SK-N-SH treated with all-trans-retinoic acid at 6 μM for 48 hours (cell line): ENCODE data around the gene DSCAM.

Experiments used
- ATAC-seq: fragments of 200-7000 bp; cut with Tn5 transposase; 3 replicates; pipeline ENCODE4 v1.9.1; 2020; ENCODE audit warnings: mild to moderate bottlenecking, moderate library complexity
- ARNTL ChIP-seq: fragments of 450-650 bp; formaldehyde crosslinking; IDR thresholded peaks from 2 replicates; pipeline ENCODE4 v1.5.0; 2020; ENCODE audit warnings: low read depth, mild to moderate bottlenecking, moderate library complexity, borderline replicate concordance
- BACH2 ChIP-seq: fragments of 250-450 bp; sonication (Bioruptor Pico); IDR thresholded peaks from 2 replicates; pipeline ENCODE4 v1.9.0; 2021; ENCODE audit warnings: mild to moderate bottlenecking, borderline replicate concordance
- CREB5 ChIP-seq: fragments of 250-450 bp; sonication (Bioruptor Pico); IDR thresholded peaks from 2 replicates; pipeline ENCODE4 v1.5.1; 2020; ENCODE audit warnings: low read depth, mild to moderate bottlenecking, moderate library complexity
- CSDC2 ChIP-seq: fragments of 250-450 bp; sonication (Bioruptor Pico); IDR thresholded peaks from 2 replicates; pipeline ENCODE4 v1.5.0; 2020; ENCODE audit warnings: mild to moderate bottlenecking, moderate library complexity
- ESRRG ChIP-seq: fragments of 250-450 bp; sonication (Bioruptor Pico); IDR thresholded peaks from 2 replicates; pipeline ENCODE4 v1.6.1; 2021; ENCODE audit warnings: mild to moderate bottlenecking
- GLIS3 ChIP-seq: fragments of 250-450 bp; sonication (Bioruptor Pico); IDR thresholded peaks from 2 replicates; pipeline ENCODE4 v1.5.0; 2020; ENCODE audit warnings: mild to moderate bottlenecking, moderate library complexity
- OSR1 ChIP-seq: fragments of 250-450 bp; sonication (Bioruptor Pico); IDR thresholded peaks from 2 replicates; pipeline ENCODE4 v1.8.0; 2022; ENCODE audit warnings: moderate library complexity, mild to moderate bottlenecking, inconsistent platforms
- PATZ1 ChIP-seq: fragments of 250-450 bp; sonication (Bioruptor Pico); IDR thresholded peaks from 2 replicates; pipeline ENCODE4 v1.8.0; 2020; ENCODE audit warnings: mild to moderate bottlenecking, moderate library complexity, borderline replicate concordance
- POU6F1 ChIP-seq: fragments of 250-450 bp; sonication (Bioruptor Pico); IDR thresholded peaks from 2 replicates; pipeline ENCODE4 v1.8.0; 2021; ENCODE audit warnings: low read depth, mild to moderate bottlenecking, moderate library complexity, borderline replicate concordance
- PPARA ChIP-seq: fragments of 250-450 bp; sonication (Bioruptor Pico); IDR thresholded peaks from 2 replicates; pipeline ENCODE4 v1.5.0; 2020; ENCODE audit warnings: mild to moderate bottlenecking, borderline replicate concordance
- RARB ChIP-seq: fragments of 250-450 bp; sonication (Bioruptor Pico); IDR thresholded peaks from 2 replicates; pipeline ENCODE4 v1.8.0; 2021; ENCODE audit warnings: mild to moderate bottlenecking, moderate library complexity
- TCF4 ChIP-seq: fragments of 250-450 bp; sonication (Bioruptor Pico); IDR thresholded peaks from 2 replicates; pipeline ENCODE4 v1.8.0; 2021; ENCODE audit warnings: mild to moderate bottlenecking, moderate library complexity, borderline replicate concordance
- TSHZ2 ChIP-seq: fragments of 250-450 bp; sonication (Bioruptor Pico); IDR thresholded peaks from 2 replicates; pipeline ENCODE4 v1.5.0; 2020; ENCODE audit warnings: mild to moderate bottlenecking, moderate library complexity
- ZC3H10 ChIP-seq: fragments of 250-450 bp; sonication (Bioruptor Pico); IDR thresholded peaks from 2 replicates; pipeline ENCODE4 v1.5.1; 2021; ENCODE audit warnings: mild to moderate bottlenecking, moderate library complexity
- ZFP3 ChIP-seq: fragments of 250-450 bp; sonication (Bioruptor Pico); IDR thresholded peaks from 2 replicates; pipeline ENCODE4 v1.5.0; 2020; ENCODE audit warnings: mild to moderate bottlenecking, moderate library complexity
- ZFP30 ChIP-seq: fragments of 450-650 bp; formaldehyde crosslinking; IDR thresholded peaks from 2 replicates; pipeline ENCODE4 v1.5.0; 2022; ENCODE audit warnings: mild to moderate bottlenecking, moderate library complexity
- ZNF565 ChIP-seq: fragments of 450-650 bp; formaldehyde crosslinking; conservative IDR thresholded peaks from 2 replicates; pipeline ENCODE4 v1.5.0; 2020; ENCODE audit warnings: low read depth, mild to moderate bottlenecking, moderate library complexity
- ZNF70 ChIP-seq: fragments of 450-650 bp; formaldehyde crosslinking; IDR thresholded peaks from 2 replicates; pipeline ENCODE4 v1.5.0; 2020; ENCODE audit warnings: mild to moderate bottlenecking, moderate library complexity

The DSCAM gene

GRCh38 chr21:39976800-39977199 is 870.2 kb downstream of the DSCAM start (continued):
- TF ChIP-seq PATZ1 (CRISPR knock-in tag): no peak
- TF ChIP-seq TSHZ2 (CRISPR knock-in tag): no peak
- TF ChIP-seq ZNF565 (CRISPR knock-in tag): no peak
- TF ChIP-seq CSDC2 (CRISPR knock-in tag): no peak
- TF ChIP-seq ZC3H10 (CRISPR knock-in tag): no peak

GRCh38 chr21:39972976-39973770 is 873.8 kb downstream of the DSCAM start:
- TF ChIP-seq ARNTL (CRISPR knock-in tag): no peak
- TF ChIP-seq TSHZ2 (CRISPR knock-in tag): no peak
- TF ChIP-seq ZNF70 (CRISPR knock-in tag): no peak
- ATAC-seq: no peak

GRCh38 chr21:39972471-39972870 is 874.5 kb downstream of the DSCAM start:
- no peak for ATAC-seq
- no peak for TF ChIP-seq ZC3H10 (CRISPR knock-in tag)
- TF ChIP-seq POU6F1 (CRISPR knock-in tag): no peak
- no peak for TF ChIP-seq BACH2
- TF ChIP-seq ZFP3 (CRISPR knock-in tag): no peak
- TF ChIP-seq TCF4 (CRISPR knock-in tag): no peak
- TF ChIP-seq PATZ1 (CRISPR knock-in tag): no peak

- ATAC-seq: no peak
- TF ChIP-seq PPARA (CRISPR knock-in tag) (no peak), ZFP3 (CRISPR knock-in tag) (no peak), PATZ1 (CRISPR knock-in tag) (no peak), TCF4 (CRISPR knock-in tag) (no peak), CREB5 (CRISPR knock-in tag) (no peak), OSR1 (no peak), ESRRG (CRISPR knock-in tag) (no peak), BACH2 (no peak), ZNF70 (CRISPR knock-in tag) (no peak), ZFP30 (CRISPR knock-in tag) (no peak), GLIS3 (CRISPR knock-in tag) (no peak), CSDC2 (CRISPR knock-in tag) (no peak), RARB (CRISPR knock-in tag) (no peak)
Measured at GRCh38 chr21:39971956-39972355, 875.0 kb downstream of the DSCAM start.
